GM12801 (cell line): ENCODE data around the gene NR2C2.

Source experiments
- CTCF ChIP-seq: IDR thresholded peaks from one replicate; pipeline ENCODE4 v1.5.1; 2011; ENCODE audit warnings: control low read depth; ENCODE audit not compliant: insufficient read length; ENCODE audit errors: extremely low read depth

The NR2C2 gene

GRCh38 chr3:14967285-14967684 lies 19.9 kb downstream of the NR2C2 start:
- TF ChIP-seq CTCF = no peak

GRCh38 chr3:14969671-14970070 lies 22.3 kb downstream of the NR2C2 start:
- TF ChIP-seq CTCF = no peak

- no peak for TF ChIP-seq CTCF
These were observed 28.9 kb downstream of the NR2C2 start for GRCh38 chr3:14976317-14976716.

- TF ChIP-seq CTCF = no peak
These were observed 33.3 kb downstream of the NR2C2 start for GRCh38 chr3:14980689-14981088.

- no peak for TF ChIP-seq CTCF
These were observed 37.3 kb downstream of the NR2C2 start for GRCh38 chr3:14984581-14985113.

GRCh38 chr3:14988988-14989394 lies 41.6 kb downstream of the NR2C2 start:
- no peak for TF ChIP-seq CTCF

- no peak for TF ChIP-seq CTCF
These were observed 42.8 kb downstream of the NR2C2 start for GRCh38 chr3:14989943-14990779.
